IMR-90 (cell line): ENCODE data around the gene ISCU.

Experiments used
- BHLHE40 ChIP-seq: fragments of 150-350 bp; IDR thresholded peaks from 2 replicates; pipeline ENCODE4 v1.6.1; 2016; ENCODE audit warnings: mild to moderate bottlenecking, low read depth, low read length
- FOS ChIP-seq: fragments of 150-350 bp; IDR thresholded peaks from 2 replicates; pipeline ENCODE4 v1.6.1; 2016; ENCODE audit warnings: low read depth, low read length
- MAFK ChIP-seq: IDR thresholded peaks from 2 replicates; pipeline ENCODE4 v1.6.1; 2012; ENCODE audit warnings: low read depth, low read length, improper control_type of control experiment
- MAZ ChIP-seq: IDR thresholded peaks from 2 replicates; pipeline ENCODE4 v1.6.1; 2012; ENCODE audit warnings: low read depth, mild to moderate bottlenecking, low read length, improper control_type of control experiment, moderate library complexity, borderline replicate concordance
- MXI1 ChIP-seq: IDR thresholded peaks from 2 replicates; pipeline ENCODE4 v1.6.1; 2012; ENCODE audit warnings: low read depth, mild to moderate bottlenecking, low read length, moderate library complexity, borderline replicate concordance
- POLR2A ChIP-seq: IDR thresholded peaks from 2 replicates; pipeline ENCODE4 v1.6.1; 2012; ENCODE audit warnings: mild to moderate bottlenecking, low read depth, low read length
- RAD21 ChIP-seq: IDR thresholded peaks from 2 replicates; pipeline ENCODE4 v1.6.1; 2012; ENCODE audit warnings: low read length, improper control_type of control experiment
- RCOR1 ChIP-seq: IDR thresholded peaks from 2 replicates; pipeline ENCODE4 v1.6.1; 2012; ENCODE audit warnings: mild to moderate bottlenecking, low read length, improper control_type of control experiment; ENCODE audit not compliant: insufficient replicate concordance
- RFX5 ChIP-seq: IDR thresholded peaks from 2 replicates; pipeline ENCODE4 v1.8.0; 2012; ENCODE audit warnings: low read depth, mild to moderate bottlenecking, low read length, moderate library complexity
- TF ChIP-seq, protein P1 (sequence below): conservative IDR thresholded peaks from 2 replicates; pipeline ENCODE4 v1.5.1; 2012; ENCODE audit warnings: mild to moderate bottlenecking, low read depth, low read length, improper control_type of control experiment

DNA sequence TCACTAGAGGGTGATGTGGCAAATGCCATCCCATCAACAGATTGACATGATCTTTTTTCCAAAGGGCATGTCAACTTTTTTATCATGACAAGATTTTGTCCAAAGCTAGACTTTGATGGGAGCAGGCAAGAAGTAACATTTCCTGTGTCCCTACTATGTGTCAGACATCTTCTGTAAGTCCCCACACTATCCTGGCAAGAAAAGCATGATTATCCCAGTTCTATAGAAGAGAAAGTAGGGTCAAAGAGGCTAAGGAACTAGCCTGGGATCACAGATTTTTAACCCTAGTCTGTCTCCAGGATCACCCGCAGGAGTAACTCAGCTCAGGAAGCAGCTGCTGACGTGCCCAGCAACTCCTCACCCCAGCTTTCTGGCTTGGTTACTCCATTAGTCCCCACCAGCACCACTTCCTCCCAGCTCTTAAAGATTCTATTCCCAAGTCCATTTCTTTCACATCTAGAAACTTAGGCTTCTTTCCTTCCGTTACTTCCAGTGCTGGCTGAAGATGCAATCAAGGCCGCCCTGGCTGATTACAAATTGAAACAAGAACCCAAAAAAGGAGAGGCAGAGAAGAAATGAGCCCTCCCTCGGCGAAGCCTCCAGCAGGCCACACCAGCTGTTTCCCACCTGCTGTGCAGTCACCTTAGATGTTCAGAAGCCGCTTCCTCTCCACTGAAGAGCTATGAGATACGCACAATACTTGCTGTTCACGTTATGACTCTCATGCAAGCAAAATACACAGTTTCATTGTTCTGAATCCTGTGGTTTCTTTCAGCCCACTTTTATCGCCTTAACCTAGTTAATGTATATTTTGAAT lies 6.2 kb downstream of the ISCU start:
- TF ChIP-seq, protein P1, sequence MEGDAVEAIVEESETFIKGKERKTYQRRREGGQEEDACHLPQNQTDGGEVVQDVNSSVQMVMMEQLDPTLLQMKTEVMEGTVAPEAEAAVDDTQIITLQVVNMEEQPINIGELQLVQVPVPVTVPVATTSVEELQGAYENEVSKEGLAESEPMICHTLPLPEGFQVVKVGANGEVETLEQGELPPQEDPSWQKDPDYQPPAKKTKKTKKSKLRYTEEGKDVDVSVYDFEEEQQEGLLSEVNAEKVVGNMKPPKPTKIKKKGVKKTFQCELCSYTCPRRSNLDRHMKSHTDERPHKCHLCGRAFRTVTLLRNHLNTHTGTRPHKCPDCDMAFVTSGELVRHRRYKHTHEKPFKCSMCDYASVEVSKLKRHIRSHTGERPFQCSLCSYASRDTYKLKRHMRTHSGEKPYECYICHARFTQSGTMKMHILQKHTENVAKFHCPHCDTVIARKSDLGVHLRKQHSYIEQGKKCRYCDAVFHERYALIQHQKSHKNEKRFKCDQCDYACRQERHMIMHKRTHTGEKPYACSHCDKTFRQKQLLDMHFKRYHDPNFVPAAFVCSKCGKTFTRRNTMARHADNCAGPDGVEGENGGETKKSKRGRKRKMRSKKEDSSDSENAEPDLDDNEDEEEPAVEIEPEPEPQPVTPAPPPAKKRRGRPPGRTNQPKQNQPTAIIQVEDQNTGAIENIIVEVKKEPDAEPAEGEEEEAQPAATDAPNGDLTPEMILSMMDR, result no peak
- TF ChIP-seq POLR2A (no peak), RAD21 (no peak), MAFK (no peak), FOS (no peak), MAZ (no peak), BHLHE40 (no peak), MXI1 (no peak), RFX5 (no peak), RCOR1 (no peak)
